ENCODE data around the gene CCDC170. TPM values are rescaled to one million over a fixed set of nuclear protein-coding genes. Genes with fewer than 3 reads are reported as not detected.

Gene CCDC170, protein sequence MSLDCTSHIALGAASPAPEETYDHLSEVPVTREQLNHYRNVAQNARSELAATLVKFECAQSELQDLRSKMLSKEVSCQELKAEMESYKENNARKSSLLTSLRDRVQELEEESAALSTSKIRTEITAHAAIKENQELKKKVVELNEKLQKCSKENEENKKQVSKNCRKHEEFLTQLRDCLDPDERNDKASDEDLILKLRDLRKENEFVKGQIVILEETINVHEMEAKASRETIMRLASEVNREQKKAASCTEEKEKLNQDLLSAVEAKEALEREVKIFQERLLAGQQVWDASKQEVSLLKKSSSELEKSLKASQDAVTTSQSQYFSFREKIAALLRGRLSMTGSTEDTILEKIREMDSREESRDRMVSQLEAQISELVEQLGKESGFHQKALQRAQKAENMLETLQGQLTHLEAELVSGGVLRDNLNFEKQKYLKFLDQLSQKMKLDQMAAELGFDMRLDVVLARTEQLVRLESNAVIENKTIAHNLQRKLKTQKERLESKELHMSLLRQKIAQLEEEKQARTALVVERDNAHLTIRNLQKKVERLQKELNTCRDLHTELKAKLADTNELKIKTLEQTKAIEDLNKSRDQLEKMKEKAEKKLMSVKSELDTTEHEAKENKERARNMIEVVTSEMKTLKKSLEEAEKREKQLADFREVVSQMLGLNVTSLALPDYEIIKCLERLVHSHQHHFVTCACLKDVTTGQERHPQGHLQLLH
- 0.10 to 0.15 TPM (median 0.12 TPM) in 4 of 5 replicates, not detected in the other for total RNA-seq (2022; extraction: Qiagen RNA extraction; ENCODE audit: low read depth)

DNA sequence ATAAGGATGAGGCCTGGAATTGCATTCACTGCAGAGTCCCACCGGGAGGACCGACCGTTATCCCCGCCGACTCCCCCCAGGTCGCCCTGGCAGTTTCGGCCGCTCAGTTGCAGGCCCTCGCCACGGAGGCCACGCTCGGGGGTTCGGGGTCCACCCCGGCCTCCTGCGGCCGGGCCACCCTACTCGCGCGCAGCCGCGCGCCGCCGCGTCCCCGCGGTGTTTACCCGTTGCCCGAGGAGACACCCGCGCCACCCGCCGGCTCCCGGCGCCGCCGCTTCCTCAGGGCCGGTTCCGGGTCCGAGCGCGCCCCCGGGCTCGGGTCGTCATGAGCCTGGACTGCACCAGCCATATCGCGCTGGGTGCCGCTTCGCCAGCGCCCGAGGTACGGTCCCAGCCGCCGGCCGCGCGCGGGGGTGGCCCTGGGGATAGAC lies at the start of gene CCDC170:
Gene CCDC170 (plus strand): TSS at position 214 of the 431 bp plus-strand sequence. CDS start 112 bp downstream, at position 326.

DNA sequence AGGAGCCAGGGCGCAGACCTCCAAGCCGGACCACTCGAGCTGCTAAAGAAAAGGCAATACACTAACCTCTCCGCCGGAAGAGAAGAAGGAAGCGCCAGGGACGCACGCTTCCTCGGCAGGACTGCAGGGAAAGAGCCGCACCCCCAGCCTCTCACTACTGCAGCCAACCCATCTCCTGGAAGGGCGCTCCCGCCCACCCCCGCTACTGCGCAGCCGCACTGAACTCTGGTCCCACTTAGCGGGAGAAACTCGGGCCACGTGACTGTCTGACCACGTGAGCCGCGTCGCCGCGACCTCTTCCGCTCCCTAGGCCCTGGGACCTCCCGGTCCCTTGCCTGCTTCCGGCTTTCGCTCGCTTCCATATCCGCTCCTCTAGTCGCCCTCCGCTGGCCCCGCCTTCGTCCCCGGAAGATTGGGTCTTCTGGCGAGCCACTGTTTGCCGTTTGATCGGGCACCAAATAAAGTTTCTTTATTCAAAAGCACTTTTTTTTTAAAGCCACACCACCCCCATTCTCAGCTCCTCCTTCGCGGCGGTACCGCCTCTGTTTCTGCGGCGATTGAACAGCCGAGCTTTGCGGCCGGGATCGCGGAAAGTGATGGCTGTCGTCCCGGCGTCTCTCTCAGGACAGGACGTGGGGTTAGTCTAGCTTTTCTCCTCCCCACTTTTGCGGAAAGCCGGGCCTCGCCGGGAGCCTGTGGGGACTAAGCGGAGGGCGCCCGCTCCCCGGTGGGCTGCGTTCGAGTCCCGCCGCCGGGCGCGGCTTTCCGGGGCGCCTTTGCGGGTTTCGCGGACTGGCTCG lies 41.7 kb upstream of the CCDC170 start, which contains the start of gene RMND1:
Gene RMND1 (minus strand): TSS at position 177 of the 800 bp plus-strand sequence. CDS start 6,315 bp downstream, outside the sequence.

Other genes starting within 250 kb of the CCDC170 start
- gene ZBTB2, start 102.5 kb upstream of the CCDC170 start, total RNA-seq (2022; extraction: Qiagen RNA extraction; ENCODE audit: low read depth) = 11.3 to 17.9 TPM (median 16.2 TPM) in 5 replicates
- gene RMND1, start 41.9 kb upstream of the CCDC170 start, total RNA-seq (2022; extraction: Qiagen RNA extraction; ENCODE audit: low read depth) = 10.9 to 13.7 TPM (median 11.9 TPM) in 5 replicates